Cardiac fibroblast (primary cell): ENCODE data around the gene CACNA1F.

ENCODE experiments used
- DNase-seq, 2 donors: peaks; one replicate each; pipeline versions ENCODE4 v3.0.0 to v3.0.0-alpha.2; 2010; ENCODE audit warnings: low read depth in 2 of 2
- H3K4me3 ChIP-seq, 2 donors: replicated peaks in 1 of 2; 1 replicate in 1 of 2; 2 replicates in 1 of 2; pipeline ENCODE4 v1.5.1; 2011; ENCODE audit warnings: low read depth in 2 of 2, low read length in 2 of 2, mild to moderate bottlenecking in 2 of 2, moderate library complexity in 1 of 2
- CTCF ChIP-seq: IDR thresholded peaks from one replicate; pipeline ENCODE4 v1.5.1; 2011; ENCODE audit warnings: low read depth, mild to moderate bottlenecking, low read length, inconsistent platforms

CACNA1F gene

GRCh38 chrX:49266523-49267445, 33.6 kb upstream of the CACNA1F start:
- no peak for TF ChIP-seq CTCF
- no peak overlapping the region for H3K4me3 ChIP-seq

GRCh38 chrX:49264460-49264859, 31.3 kb upstream of the CACNA1F start, which contains the start of gene FOXP3:
Gene FOXP3 (minus strand): TSS chrX:49264710. CDS start chrX:49258505, 6,205 bp downstream.
- DNase-seq, result no peak
- TF ChIP-seq CTCF, result no peak
- no peak within 1 kb of the TSS for H3K4me3 ChIP-seq

More at GRCh38 chrX:49266523-49267445, 33.6 kb upstream of the CACNA1F start:
- DNase-seq, result no peak

- H3K4me3 ChIP-seq, result no peak overlapping the region
- TF ChIP-seq CTCF, result no peak
- DNase-seq, result no peak
Measured at GRCh38 chrX:49263631-49264030, 30.5 kb upstream of the CACNA1F start.

- TF ChIP-seq CTCF, result no peak
- no peak overlapping the region for H3K4me3 ChIP-seq
Measured at GRCh38 chrX:49262603-49263002, 29.5 kb upstream of the CACNA1F start.

GRCh38 chrX:49260221-49260985, 27.3 kb upstream of the CACNA1F start:
- H3K4me3 ChIP-seq, result no peak overlapping the region
- no peak for DNase-seq
- TF ChIP-seq CTCF, result no peak

More at GRCh38 chrX:49262603-49263002, 29.5 kb upstream of the CACNA1F start:
- DNase-seq, result no peak

GRCh38 chrX:49258749-49259124, 25.6 kb upstream of the CACNA1F start:
- TF ChIP-seq CTCF, result no peak
- no peak overlapping the region for H3K4me3 ChIP-seq
- DNase-seq, result no peak
